Cardiac fibroblast (primary cell): ENCODE measurements around the gene KCNG1.
"Not testable (repeated sequence)": the region's sequence is repeated elsewhere in the genome, so short reads cannot be mapped to it uniquely, and the experiment has no call there.

Experiments used
- DNase-seq, 2 donors: peaks; one replicate each; pipeline versions ENCODE4 v3.0.0 to v3.0.0-alpha.2; 2010; ENCODE audit warnings: low read depth in 2 of 2
- H3K4me3 ChIP-seq, 2 donors: replicated peaks in 1 of 2; 1 replicate in 1 of 2; 2 replicates in 1 of 2; pipeline ENCODE4 v1.5.1; 2011; ENCODE audit warnings: low read depth in 2 of 2, low read length in 2 of 2, mild to moderate bottlenecking in 2 of 2, moderate library complexity in 1 of 2
- TF ChIP-seq, protein P1 (sequence below): IDR thresholded peaks from one replicate; pipeline ENCODE4 v1.5.1; 2011; ENCODE audit warnings: low read depth, mild to moderate bottlenecking, low read length, inconsistent platforms

The KCNG1 gene

DNA sequence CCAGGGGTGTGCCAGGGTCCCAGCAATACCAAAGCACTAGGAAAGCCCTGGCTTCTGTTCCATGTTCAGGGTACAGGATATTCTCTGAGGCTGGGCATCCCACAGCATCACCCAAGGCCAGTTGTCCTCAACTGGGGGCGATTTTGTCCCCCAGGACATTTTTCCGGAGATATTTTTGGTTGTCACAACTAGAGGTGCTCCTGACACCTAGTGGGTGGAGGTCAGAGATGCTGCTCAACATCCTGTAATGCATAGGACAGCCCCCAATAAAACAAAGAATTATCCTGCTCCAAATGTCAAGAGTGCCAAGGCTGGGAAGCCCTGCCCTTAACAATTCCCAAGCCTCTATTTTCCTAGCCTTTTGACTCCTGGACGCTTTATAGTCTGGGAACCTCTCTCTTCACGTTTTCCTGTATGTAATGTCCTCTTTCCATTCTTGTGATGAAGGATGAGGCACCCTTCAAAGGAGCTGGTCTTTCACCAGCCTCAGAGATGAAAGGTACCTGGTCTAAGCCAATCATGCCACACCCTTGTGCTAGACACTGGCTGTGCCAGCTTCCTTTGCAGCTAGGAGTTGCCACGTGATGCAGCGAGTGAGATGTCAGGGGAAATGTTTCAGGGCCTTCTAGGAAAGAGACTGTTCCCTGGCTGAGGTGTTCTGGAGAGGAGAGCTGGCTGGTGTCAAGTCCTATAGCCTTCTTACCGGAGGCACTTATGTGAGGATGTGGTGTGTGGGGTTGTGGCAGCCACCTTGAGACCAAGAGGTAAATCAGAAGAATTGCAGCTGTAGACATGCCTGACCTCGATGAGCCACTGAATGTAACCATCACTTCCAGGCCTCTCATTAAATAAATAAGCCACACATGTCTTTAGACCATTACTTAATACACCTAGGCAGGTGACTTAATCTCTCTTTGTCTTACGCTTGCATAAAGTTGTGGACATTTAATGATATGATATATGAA lies 23.4 kb upstream of the KCNG1 start:
- DNase-seq: no peak
- H3K4me3 ChIP-seq: no peak overlapping the region
- TF ChIP-seq, protein P1, sequence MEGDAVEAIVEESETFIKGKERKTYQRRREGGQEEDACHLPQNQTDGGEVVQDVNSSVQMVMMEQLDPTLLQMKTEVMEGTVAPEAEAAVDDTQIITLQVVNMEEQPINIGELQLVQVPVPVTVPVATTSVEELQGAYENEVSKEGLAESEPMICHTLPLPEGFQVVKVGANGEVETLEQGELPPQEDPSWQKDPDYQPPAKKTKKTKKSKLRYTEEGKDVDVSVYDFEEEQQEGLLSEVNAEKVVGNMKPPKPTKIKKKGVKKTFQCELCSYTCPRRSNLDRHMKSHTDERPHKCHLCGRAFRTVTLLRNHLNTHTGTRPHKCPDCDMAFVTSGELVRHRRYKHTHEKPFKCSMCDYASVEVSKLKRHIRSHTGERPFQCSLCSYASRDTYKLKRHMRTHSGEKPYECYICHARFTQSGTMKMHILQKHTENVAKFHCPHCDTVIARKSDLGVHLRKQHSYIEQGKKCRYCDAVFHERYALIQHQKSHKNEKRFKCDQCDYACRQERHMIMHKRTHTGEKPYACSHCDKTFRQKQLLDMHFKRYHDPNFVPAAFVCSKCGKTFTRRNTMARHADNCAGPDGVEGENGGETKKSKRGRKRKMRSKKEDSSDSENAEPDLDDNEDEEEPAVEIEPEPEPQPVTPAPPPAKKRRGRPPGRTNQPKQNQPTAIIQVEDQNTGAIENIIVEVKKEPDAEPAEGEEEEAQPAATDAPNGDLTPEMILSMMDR: no peak

DNA sequence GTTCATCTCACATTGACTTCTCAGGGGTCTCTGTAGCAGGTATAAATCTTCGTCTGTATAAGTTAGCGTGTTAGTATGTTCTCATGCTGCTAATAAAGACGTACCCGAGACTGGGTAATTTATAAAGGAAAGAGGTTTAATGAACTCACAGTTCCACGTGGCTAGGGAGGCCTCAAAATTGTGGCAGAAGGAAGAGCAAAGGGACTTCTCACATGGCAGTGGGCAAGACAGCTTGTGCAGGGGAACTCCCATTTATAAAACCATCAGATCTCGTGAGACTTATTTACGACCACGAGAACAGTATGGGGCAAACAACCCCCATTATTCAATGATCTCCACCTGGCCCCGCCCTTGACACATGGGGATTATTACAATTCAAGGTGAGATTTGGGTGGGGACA lies 22.6 kb upstream of the KCNG1 start:
- not testable (repeated sequence) for H3K4me3 ChIP-seq

DNA sequence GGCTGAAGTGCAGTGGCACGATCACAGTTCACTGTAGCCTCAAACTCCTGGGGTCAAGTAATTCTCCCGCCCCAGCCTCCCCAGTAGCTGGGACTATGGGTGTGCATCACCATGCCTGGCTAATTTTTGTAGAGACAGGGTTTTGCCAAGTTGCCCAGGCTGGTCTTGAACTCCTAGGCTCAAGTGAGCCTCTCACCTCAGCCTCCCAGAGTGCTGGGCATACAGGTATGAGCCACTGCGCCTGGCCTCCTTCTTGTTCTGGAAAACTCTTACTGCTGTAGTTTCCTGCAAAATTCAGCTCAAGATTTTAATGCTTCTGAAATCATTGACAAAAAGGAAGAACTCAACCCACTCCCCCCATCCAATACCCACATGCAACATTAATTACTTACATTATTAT lies 21.9 kb upstream of the KCNG1 start:
- TF ChIP-seq, protein P1: no peak
- no peak overlapping the region for H3K4me3 ChIP-seq
- DNase-seq: no peak

More for the DNA sequence above, 22.6 kb upstream of the KCNG1 start:
- DNase-seq: not testable (repeated sequence)

DNA sequence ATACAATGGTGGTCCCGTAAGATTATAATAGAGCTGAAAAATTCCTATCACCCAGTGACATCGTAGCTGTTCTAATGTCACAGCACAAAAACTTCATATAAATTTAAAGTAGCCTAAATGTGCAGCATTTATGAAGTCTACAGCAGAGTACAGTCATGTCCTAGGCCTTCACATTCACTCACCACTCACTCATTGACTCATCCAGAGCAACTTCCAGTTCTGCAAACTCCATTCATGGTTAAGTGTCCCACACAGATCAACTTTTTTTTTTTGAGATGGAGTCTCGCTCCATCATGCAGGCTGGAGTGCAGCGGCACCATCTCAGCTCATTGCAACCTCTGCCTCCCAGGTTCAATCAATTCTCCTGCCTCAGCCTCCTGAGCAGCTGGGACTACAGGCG lies 20.9 kb upstream of the KCNG1 start:
- TF ChIP-seq, protein P1: no peak
- peak in 1 of 2 donors; percentile 79 for DNase-seq
- no peak overlapping the region for H3K4me3 ChIP-seq

DNA sequence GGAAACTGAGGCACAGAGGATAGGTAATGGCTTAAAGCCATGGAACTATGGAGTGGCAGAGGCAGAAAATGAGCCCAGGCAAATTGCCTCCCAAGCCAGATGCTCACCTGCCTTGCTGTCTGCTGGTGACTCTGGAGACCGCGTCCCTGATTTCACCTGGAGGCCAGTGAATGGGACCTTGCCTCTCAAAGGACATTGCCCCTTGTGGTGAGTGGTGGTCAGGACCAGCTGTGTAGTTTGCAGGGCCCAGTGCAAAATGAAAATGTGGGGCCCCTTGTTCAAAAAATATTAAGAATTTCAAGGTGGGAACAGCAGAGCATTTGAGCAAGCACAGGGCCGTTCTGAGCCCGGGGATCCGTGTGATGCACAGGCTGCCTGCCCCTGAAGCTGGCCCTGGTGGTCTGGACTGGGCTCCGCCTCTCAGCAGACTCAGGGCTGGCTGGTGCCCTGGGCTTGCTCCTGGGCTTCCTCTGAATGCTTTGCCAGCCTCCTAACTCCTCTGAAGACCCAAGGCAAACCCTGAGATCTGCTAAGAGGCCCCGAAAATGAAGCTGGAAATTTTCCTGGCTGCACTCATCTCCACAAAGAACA lies 19.8 kb upstream of the KCNG1 start:
- TF ChIP-seq, protein P1: peak; percentile 14
- H3K4me3 ChIP-seq: no peak overlapping the region
- DNase-seq: no peak

DNA sequence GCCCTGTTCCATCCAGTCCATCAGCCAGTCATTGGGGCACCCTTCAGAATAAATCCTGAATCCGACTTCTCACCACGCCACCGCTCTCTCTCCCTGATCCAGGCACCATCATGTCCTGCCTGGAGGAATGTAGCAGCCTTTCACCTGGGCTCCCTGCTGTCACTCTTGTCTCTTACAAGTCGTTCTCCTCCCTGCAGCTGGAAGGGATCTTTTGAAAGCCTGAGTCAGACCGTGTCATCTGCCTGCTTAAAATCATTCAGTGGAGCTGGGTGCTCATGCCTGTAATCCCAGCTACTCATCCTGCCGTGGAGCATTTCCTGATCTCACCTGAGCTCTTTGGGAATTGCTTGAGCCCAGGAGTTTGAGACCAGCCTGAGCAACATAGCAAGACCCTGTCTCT lies 19.2 kb upstream of the KCNG1 start:
- no peak overlapping the region for H3K4me3 ChIP-seq
- TF ChIP-seq, protein P1: no peak
- peak in 1 of 2 donors; percentile 20 for DNase-seq

DNA sequence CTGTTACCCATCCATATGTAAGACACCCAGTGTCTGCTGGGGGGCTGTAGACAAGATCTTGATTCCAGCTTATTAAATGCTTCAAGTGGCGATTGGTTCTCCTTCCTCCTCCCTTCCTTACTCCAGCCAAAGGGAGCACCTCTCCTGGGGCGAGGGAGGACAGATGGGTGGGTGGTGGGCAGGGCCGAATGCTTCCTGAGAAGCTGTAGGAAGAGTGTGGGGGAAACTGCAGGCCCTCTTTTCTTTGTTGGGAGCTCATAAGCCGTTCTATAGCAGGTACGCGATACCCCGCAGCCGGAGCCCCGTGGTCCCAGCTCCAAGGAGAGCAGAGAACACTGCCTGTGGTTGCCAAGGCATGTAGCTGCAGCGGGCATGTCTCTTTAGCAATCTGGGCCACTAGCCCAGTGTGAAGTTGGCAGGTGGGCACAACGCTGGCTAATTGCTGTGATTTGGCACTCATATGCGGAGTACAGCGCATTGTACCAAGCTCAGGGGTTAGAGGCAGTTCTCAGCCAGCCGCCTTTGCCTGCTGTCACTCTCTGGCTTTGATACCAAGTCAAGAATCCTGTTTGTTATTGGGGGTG lies 14.7 kb upstream of the KCNG1 start:
- no peak for DNase-seq
- no peak overlapping the region for H3K4me3 ChIP-seq
- TF ChIP-seq, protein P1: no peak
